ENCODE data around the gene DPYSL5. TPM values are rescaled to one million over a fixed set of nuclear protein-coding genes. Genes with fewer than 3 reads are reported as not detected.

Gene DPYSL5
- total and polyA plus RNA-seq, 2 donors from 2014 or later: not detected

DNA sequence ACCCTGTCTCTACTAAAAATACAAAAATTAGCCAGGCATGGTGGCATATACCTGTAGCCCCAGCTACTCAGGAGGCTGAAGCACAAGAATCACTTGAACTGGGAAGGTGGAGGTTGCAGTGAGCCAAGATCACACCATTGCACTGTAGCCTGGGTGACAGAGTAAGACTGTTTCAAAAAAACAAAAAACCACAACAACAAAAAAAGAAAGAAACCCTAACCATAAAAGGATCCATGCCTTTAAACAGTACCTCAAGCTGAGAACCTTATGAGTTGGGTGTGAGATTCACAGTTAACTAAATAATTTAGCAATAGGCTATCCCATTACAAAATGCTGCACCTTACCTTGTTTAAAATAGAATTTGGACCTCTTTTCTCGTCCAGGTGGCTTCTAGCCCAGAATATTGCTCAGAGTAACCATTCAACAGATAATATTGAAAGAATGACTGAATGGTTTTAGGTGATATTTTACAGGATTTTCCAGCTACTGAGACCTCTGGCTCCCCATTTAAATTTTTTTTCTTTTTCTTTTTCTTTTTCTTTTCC lies 6.4 kb downstream of the DPYSL5 start:
- Histone ChIP-seq H3K4me3 (ENCODE audit: low read length in 3 of 3) (no peak overlapping the region), H3K9ac (ENCODE audit: low read length in 3 of 3) (no peak overlapping the region), H3K4me1 (ENCODE audit: control insufficient read depth in 2 of 3, insufficient read depth in 2 of 3, low read depth in 1 of 3, low read length in 3 of 3) (no peaks in the 10 kb centered on the region), H3K9me3 (ENCODE audit: control insufficient read depth in 2 of 3, insufficient read depth in 1 of 3, low read length in 3 of 3) (no peaks in the 10 kb centered on the region), H3K27ac (ENCODE audit: low read depth in 2 of 2, low read length in 2 of 2) (no peak overlapping the region), H3K27me3 (ENCODE audit: control insufficient read depth, insufficient read depth, low read length) (peaks cover 21% of the 10 kb centered on the region), H3K36me3 (ENCODE audit: control insufficient read depth in 2 of 3, insufficient read depth in 3 of 3, low read length in 3 of 3) (no peaks in the 10 kb centered on the region)
- FAIRE-seq (no peak), DNase-seq (no peak)
- intact Hi-C loops (cut with DNase I): no loop called here
- TF ChIP-seq, protein P1, sequence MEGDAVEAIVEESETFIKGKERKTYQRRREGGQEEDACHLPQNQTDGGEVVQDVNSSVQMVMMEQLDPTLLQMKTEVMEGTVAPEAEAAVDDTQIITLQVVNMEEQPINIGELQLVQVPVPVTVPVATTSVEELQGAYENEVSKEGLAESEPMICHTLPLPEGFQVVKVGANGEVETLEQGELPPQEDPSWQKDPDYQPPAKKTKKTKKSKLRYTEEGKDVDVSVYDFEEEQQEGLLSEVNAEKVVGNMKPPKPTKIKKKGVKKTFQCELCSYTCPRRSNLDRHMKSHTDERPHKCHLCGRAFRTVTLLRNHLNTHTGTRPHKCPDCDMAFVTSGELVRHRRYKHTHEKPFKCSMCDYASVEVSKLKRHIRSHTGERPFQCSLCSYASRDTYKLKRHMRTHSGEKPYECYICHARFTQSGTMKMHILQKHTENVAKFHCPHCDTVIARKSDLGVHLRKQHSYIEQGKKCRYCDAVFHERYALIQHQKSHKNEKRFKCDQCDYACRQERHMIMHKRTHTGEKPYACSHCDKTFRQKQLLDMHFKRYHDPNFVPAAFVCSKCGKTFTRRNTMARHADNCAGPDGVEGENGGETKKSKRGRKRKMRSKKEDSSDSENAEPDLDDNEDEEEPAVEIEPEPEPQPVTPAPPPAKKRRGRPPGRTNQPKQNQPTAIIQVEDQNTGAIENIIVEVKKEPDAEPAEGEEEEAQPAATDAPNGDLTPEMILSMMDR (IDR thresholded peaks at IDR 0.05; ENCODE audit: borderline replicate concordance, extremely low read depth, insufficient read depth): no peak

DNA sequence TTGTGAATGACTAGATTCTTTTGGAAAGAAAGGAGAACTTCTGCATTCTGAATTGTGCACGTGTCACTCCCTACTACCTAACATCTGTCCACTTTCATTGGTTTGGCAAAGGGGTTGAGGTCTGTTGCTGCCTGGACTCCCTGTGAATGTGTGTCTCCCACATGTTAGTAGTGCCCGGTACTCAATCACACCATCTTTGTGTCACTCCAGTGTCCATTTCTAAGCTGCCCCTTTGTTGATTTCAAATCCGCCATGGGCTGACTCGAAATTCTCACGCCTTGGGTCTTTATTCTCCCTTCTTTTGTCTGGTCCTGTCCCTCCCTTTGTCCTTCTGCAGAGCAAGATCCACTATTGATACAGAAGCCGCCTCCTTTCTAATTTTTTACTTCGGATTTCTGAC lies 7.5 kb downstream of the DPYSL5 start:
- peaks cover 14% of the 10 kb centered on the region for H3K27me3 ChIP-seq (ENCODE audit: control insufficient read depth, insufficient read depth, low read length)
- H3K9ac ChIP-seq (ENCODE audit: low read length in 3 of 3): no peak overlapping the region
- H3K4me3 ChIP-seq (ENCODE audit: low read length in 3 of 3): no peak overlapping the region
- FAIRE-seq (no peak), DNase-seq (no peak)
- no peaks in the 10 kb centered on the region for H3K4me1 ChIP-seq (ENCODE audit: control insufficient read depth in 2 of 3, insufficient read depth in 2 of 3, low read depth in 1 of 3, low read length in 3 of 3)
- H3K9me3 ChIP-seq (ENCODE audit: control insufficient read depth in 2 of 3, insufficient read depth in 1 of 3, low read length in 3 of 3): no peaks in the 10 kb centered on the region
- intact Hi-C loops (cut with DNase I): no loop called here
- TF ChIP-seq, protein P1 (IDR thresholded peaks at IDR 0.05; ENCODE audit: borderline replicate concordance, extremely low read depth, insufficient read depth): no peak
- no peak overlapping the region for H3K27ac ChIP-seq (ENCODE audit: low read depth in 2 of 2, low read length in 2 of 2)
- no peaks in the 10 kb centered on the region for H3K36me3 ChIP-seq (ENCODE audit: control insufficient read depth in 2 of 3, insufficient read depth in 3 of 3, low read length in 3 of 3)

DNA sequence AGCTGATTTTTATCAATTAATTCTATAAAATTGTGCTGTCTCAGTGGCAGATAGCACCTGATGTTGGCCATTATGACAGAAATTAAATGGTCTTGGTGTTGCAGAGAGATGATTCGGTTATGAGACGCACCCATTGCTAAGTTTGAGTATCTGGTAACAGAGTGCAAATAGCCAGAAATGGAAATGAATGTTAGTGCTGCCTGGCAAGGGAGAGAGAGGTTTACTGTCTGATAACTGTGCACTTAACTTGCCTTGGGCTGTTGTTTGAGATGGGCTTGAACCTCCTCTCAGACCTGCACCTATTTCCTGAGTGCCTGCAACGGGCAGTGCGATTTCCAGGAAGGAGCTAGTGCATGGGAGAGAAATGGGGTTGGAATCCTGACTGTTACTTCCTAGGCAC lies 11.7 kb downstream of the DPYSL5 start:
- Histone ChIP-seq H3K4me3 (ENCODE audit: low read length in 3 of 3) (no peak overlapping the region), H3K27me3 (ENCODE audit: control insufficient read depth, insufficient read depth, low read length) (no peaks in the 10 kb centered on the region), H3K4me1 (ENCODE audit: control insufficient read depth in 2 of 3, insufficient read depth in 2 of 3, low read depth in 1 of 3, low read length in 3 of 3) (no peaks in the 10 kb centered on the region), H3K36me3 (ENCODE audit: control insufficient read depth in 2 of 3, insufficient read depth in 3 of 3, low read length in 3 of 3) (no peaks in the 10 kb centered on the region), H3K9ac (ENCODE audit: low read length in 3 of 3) (no peak overlapping the region), H3K9me3 (ENCODE audit: control insufficient read depth in 2 of 3, insufficient read depth in 1 of 3, low read length in 3 of 3) (no peaks in the 10 kb centered on the region), H3K27ac (ENCODE audit: low read depth in 2 of 2, low read length in 2 of 2) (no peak overlapping the region)
- TF ChIP-seq, protein P1 (IDR thresholded peaks at IDR 0.05; ENCODE audit: borderline replicate concordance, extremely low read depth, insufficient read depth): no peak
- no peak for FAIRE-seq
- no peak for DNase-seq
- intact Hi-C loops (cut with DNase I): no loop called here

Data from kidney (tissue), 14 donors.